PC-9 (cell line): ENCODE results near the gene TMEM44. TPM values are rescaled to one million over a fixed set of nuclear protein-coding genes. Genes with fewer than 3 reads are reported as not detected.
A peak's percentile ranks its signal among the peaks of the same experiment; 100 is the strongest.

Source experiments
- BruUV-seq: library from RNA; stranded (reverse); fragments of 400-500 nt; replicated peaks from 2 replicates; lab custom pipeline; 2021; lab: Mats Ljungman, UMichigan
- CTCF ChIA-PET: fragments of 300-600 bp; sonication (Branson Sonifier 250); formaldehyde crosslinking; loops from one replicate; lab custom pipeline; 2022; ENCODE audit warnings: antibody characterized with exemption; lab: Charles Lee
- POLR2A ChIA-PET: fragments of 300-600 bp; sonication (Branson Sonifier 250); formaldehyde crosslinking; loops from one replicate; lab custom pipeline; 2022; ENCODE audit warnings: antibody characterized with exemption; ENCODE audit not compliant: unreplicated experiment; lab: Charles Lee
- DNase-seq, 2 experiments: peaks; one replicate each; pipeline versions ENCODE4 v3.0.0 to v3.0.0-alpha.2; 2015 to 2022; ENCODE audit warnings: mixed read lengths in 1 of 2
- H2AFZ ChIP-seq: fragments of 200-600 bp; sonication (generic); 2 replicates; pipeline ENCODE4 v1.8.1; 2017; ENCODE audit warnings: antibody characterized with exemption
- H3F3A ChIP-seq: fragments of 200-600 bp; sonication (generic); 2 replicates; pipeline ENCODE4 v1.8.1; 2017; ENCODE audit warnings: antibody characterized with exemption, mild to moderate bottlenecking, low read depth; ENCODE audit not compliant: insufficient read depth
- H3K27ac ChIP-seq: fragments of 200-600 bp; sonication (generic); 2 replicates; pipeline ENCODE4 v1.6.1; 2016; ENCODE audit warnings: mixed run types
- H3K27me3 ChIP-seq: fragments of 200-600 bp; sonication (generic); 2 replicates; pipeline ENCODE4 v1.6.1; 2016; ENCODE audit warnings: low read depth, mixed run types; ENCODE audit not compliant: insufficient read depth
- H3K36me3 ChIP-seq: fragments of 200-600 bp; sonication (generic); 2 replicates; pipeline ENCODE4 v1.6.1; 2016; ENCODE audit warnings: low read depth, mixed run types
- H3K4me1 ChIP-seq: fragments of 200-600 bp; sonication (generic); replicated peaks from 2 replicates; pipeline ENCODE4 v1.6.1; 2016; ENCODE audit warnings: mixed run types; ENCODE audit not compliant: insufficient read depth
- H3K4me2 ChIP-seq: fragments of 200-600 bp; sonication (generic); 2 replicates; pipeline ENCODE4 v1.6.1; 2017; ENCODE audit warnings: mixed run types
- H3K4me3 ChIP-seq: fragments of 200-600 bp; sonication (generic); 2 replicates; pipeline ENCODE4 v1.6.1; 2016; ENCODE audit warnings: mixed run types
- H3K79me2 ChIP-seq: fragments of 200-600 bp; sonication (generic); 2 replicates; pipeline ENCODE4 v1.6.1; 2017; ENCODE audit warnings: low read depth, mixed run types
- H3K9me2 ChIP-seq: fragments of 200-600 bp; sonication (generic); 2 replicates; pipeline ENCODE4 v1.8.1; 2017; ENCODE audit warnings: mild to moderate bottlenecking; ENCODE audit not compliant: insufficient read depth
- H3K9me3 ChIP-seq: fragments of 200-600 bp; sonication (generic); 2 replicates; pipeline ENCODE4 v1.8.1; 2016; ENCODE audit warnings: low read depth; ENCODE audit not compliant: insufficient read depth
- H4K20me1 ChIP-seq: fragments of 200-600 bp; sonication (generic); 2 replicates; pipeline ENCODE4 v1.8.1; 2017; ENCODE audit not compliant: insufficient read depth
- CTCF ChIP-seq: fragments of 200-600 bp; sonication (generic); conservative IDR thresholded peaks from 2 replicates; pipeline ENCODE4 v1.6.1; 2017; ENCODE audit warnings: mixed run types, antibody characterized with exemption, mild to moderate bottlenecking, moderate library complexity
- EZH2 ChIP-seq: fragments of 200-600 bp; sonication (generic); IDR thresholded peaks from 2 replicates; pipeline ENCODE4 v1.8.0; 2017; ENCODE audit warnings: antibody characterized with exemption, low read depth
- intact Hi-C: fragments of 100-400 bp; cut with micrococcal nuclease; formaldehyde crosslinking; loops from one replicate; pipeline ENCODE4 v1.10.0; 2022; ENCODE audit not compliant: unreplicated experiment
- total RNA-seq: library from RNA; stranded (reverse); gene quantifications from 2 replicates; pipeline ENCODE4 v1.2.3, GENCODE V29; 2021

Gene TMEM44
- total RNA-seq, 1 experiment from 2014 or later, result 37.5 TPM

- Histone ChIP-seq H3K4me1 (peaks cover 14% of the 10 kb centered on the region), H3K4me3 (no peak overlapping the region), H3K27me3 (no peaks in the 10 kb centered on the region), H2AFZ (no peak overlapping the region), H3K9me2 (no peaks in the 10 kb centered on the region), H3F3A (peaks cover 58% of the 10 kb centered on the region), H4K20me1 (no peaks in the 10 kb centered on the region), H3K27ac (no peak overlapping the region), H3K79me2 (peaks cover 14% of the 10 kb centered on the region), H3K9me3 (no peaks in the 10 kb centered on the region), H3K4me2 (no peak overlapping the region), H3K36me3 (peaks cover 5% of the 10 kb centered on the region; the same call in 1 of the 2 replicates)
- BruUV-seq, result no TSS peak
- DNase-seq, result no peak
- ChIA-PET POLR2A (interaction anchor here (0.6 kb wide), 1 partner anchor 88 kb away, joined by 4 read pairs; no protein-coding TSS in a partner anchor), CTCF (interaction anchor here (0.7 kb wide), 1 partner anchor 255 kb away, joined by 8 read pairs; no protein-coding TSS in a partner anchor)
- intact Hi-C loops, result no loop called here
- no peak for TF ChIP-seq CTCF
- TF ChIP-seq EZH2, result no peak
Observed at GRCh38 chr3:194585880-194586281, 47.3 kb downstream of the TMEM44 start.

GRCh38 chr3:194584866-194585265, 48.4 kb downstream of the TMEM44 start:
- H3K27me3 ChIP-seq, result no peaks in the 10 kb centered on the region
- BruUV-seq, result no TSS peak
- H3K9me2 ChIP-seq, result no peaks in the 10 kb centered on the region
- TF ChIP-seq EZH2 (no peak), CTCF (no peak)
- peak overlapping the region; percentile 93; the same call in 1 of the 2 replicates for H3K27ac ChIP-seq
- intact Hi-C loops, result no loop called here
- peaks cover 14% of the 10 kb centered on the region for H3K79me2 ChIP-seq
- DNase-seq, result no peak
- peak overlapping the region; percentile 96 for H3K4me2 ChIP-seq
- peaks cover 5% of the 10 kb centered on the region; the same call in 1 of the 2 replicates for H3K36me3 ChIP-seq
- no peak overlapping the region for H2AFZ ChIP-seq
- peaks cover 14% of the 10 kb centered on the region for H3K4me1 ChIP-seq
- H3F3A ChIP-seq, result peaks cover 50% of the 10 kb centered on the region
- ChIA-PET POLR2A (no interaction called here), CTCF (no interaction called here)
- H3K4me3 ChIP-seq, result peak overlapping the region; percentile 70
- H3K9me3 ChIP-seq, result no peaks in the 10 kb centered on the region
- H4K20me1 ChIP-seq, result no peaks in the 10 kb centered on the region

- peaks cover 50% of the 10 kb centered on the region for H3F3A ChIP-seq
- H3K79me2 ChIP-seq, result peaks cover 14% of the 10 kb centered on the region
- peaks cover 16% of the 10 kb centered on the region for H3K4me1 ChIP-seq
- CTCF ChIA-PET, result no interaction called here
- TF ChIP-seq CTCF (no peak), EZH2 (no peak)
- BruUV-seq, result no TSS peak
- DNase-seq, result no peak
- POLR2A ChIA-PET, result interaction anchor here (0.6 kb wide), 1 partner anchor 8 kb away, joined by 7 read pairs; no protein-coding TSS in a partner anchor
- H3K4me3 ChIP-seq, result peak overlapping the region; percentile 70
- no peaks in the 10 kb centered on the region for H3K9me3 ChIP-seq
- peaks cover 5% of the 10 kb centered on the region; the same call in 1 of the 2 replicates for H3K36me3 ChIP-seq
- no peaks in the 10 kb centered on the region for H3K27me3 ChIP-seq
- intact Hi-C loops, result no loop called here
- peak overlapping the region; percentile 93 for H3K27ac ChIP-seq
- no peaks in the 10 kb centered on the region for H3K9me2 ChIP-seq
- no peaks in the 10 kb centered on the region for H4K20me1 ChIP-seq
- peak overlapping the region; percentile 96 for H3K4me2 ChIP-seq
- H2AFZ ChIP-seq, result peak overlapping the region; percentile 85
Observed at GRCh38 chr3:194584320-194584776, 48.9 kb downstream of the TMEM44 start.
